RWPE2 (cell line): Measurements from ENCODE around the gene DENND2C.

Experiments
- ATAC-seq: fragments of 200-7000 bp; cut with Tn5 transposase; 3 replicates; pipeline ENCODE4 v1.9.1; 2021; ENCODE audit warnings: low read depth
- DNase-seq: peaks from one replicate; pipeline ENCODE4 v3.0.0-alpha.2; 2020; ENCODE audit warnings: low spot score
- H3K27ac ChIP-seq: fragments of 450-650 bp; 2 replicates; pipeline ENCODE4 v1.5.1; 2017; ENCODE audit warnings: mild to moderate bottlenecking; ENCODE audit not compliant: poor library complexity, severe bottlenecking
- H3K27me3 ChIP-seq: fragments of 250-450 bp; sonication (Bioruptor Pico); 2 replicates; pipeline ENCODE4 v1.5.1; 2021; ENCODE audit warnings: mild to moderate bottlenecking, moderate library complexity; ENCODE audit not compliant: insufficient read depth, poor library complexity, severe bottlenecking
- H3K36me3 ChIP-seq: fragments of 250-450 bp; sonication (Bioruptor Pico); 2 replicates; pipeline ENCODE4 v1.5.1; 2020; ENCODE audit warnings: low read depth, mild to moderate bottlenecking, moderate library complexity
- H3K4me1 ChIP-seq: fragments of 250-450 bp; sonication (Bioruptor Pico); 2 replicates; pipeline ENCODE4 v1.5.1; 2021; ENCODE audit warnings: mild to moderate bottlenecking, moderate library complexity; ENCODE audit not compliant: insufficient read depth, poor library complexity, severe bottlenecking
- H3K4me3 ChIP-seq: fragments of 250-450 bp; sonication (Bioruptor Pico); 2 replicates; pipeline ENCODE4 v1.5.1; 2021; ENCODE audit warnings: mild to moderate bottlenecking, moderate library complexity; ENCODE audit not compliant: severe bottlenecking
- H3K9me3 ChIP-seq: fragments of 250-450 bp; sonication (Bioruptor Pico); 2 replicates; pipeline ENCODE4 v1.5.1; 2021; ENCODE audit warnings: mild to moderate bottlenecking, moderate library complexity; ENCODE audit not compliant: severe bottlenecking
- CTCF ChIP-seq: fragments of 450-650 bp; IDR thresholded peaks from one replicate; pipeline ENCODE4 v1.5.1; 2017; ENCODE audit warnings: mild to moderate bottlenecking, moderate library complexity; ENCODE audit not compliant: poor library complexity, severe bottlenecking

Gene DENND2C

DNA sequence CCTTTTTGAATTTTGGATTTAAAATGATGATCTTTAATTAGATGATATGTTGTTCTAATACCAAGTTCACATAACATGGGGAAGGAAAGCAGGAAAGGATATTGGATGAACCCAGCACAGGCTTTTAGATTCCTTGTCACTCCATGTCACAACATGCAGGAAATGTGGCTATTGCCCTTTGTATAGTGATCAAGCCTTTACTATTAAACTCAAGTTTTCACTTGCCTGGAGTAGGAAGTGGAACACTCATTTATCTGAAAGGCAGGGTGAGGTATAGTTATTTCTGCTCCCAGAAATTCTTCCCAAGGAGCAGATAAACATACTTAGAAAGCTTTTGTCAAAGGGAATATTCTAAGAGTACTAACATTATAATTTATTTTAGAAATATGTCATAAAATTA is 51.2 kb downstream of the DENND2C start:
- Histone ChIP-seq H3K4me1 (peaks cover 19% of the 10 kb centered on the region), H3K4me3 (no peak overlapping the region), H3K27ac (peak overlapping the region; percentile 51), H3K27me3 (no peaks in the 10 kb centered on the region), H3K9me3 (no peaks in the 10 kb centered on the region), H3K36me3 (peaks cover 8% of the 10 kb centered on the region)
- no peak for TF ChIP-seq CTCF
- ATAC-seq = peak; percentile 73; the same call in 2 of the 3 replicates
- DNase-seq = no peak

- Histone ChIP-seq H3K9me3 (no peaks in the 10 kb centered on the region), H3K36me3 (peaks cover 13% of the 10 kb centered on the region), H3K27ac (peak overlapping the region; percentile 84), H3K27me3 (no peaks in the 10 kb centered on the region), H3K4me3 (peak overlapping the region; percentile 14), H3K4me1 (peaks cover 18% of the 10 kb centered on the region)
- TF ChIP-seq CTCF = no peak
- ATAC-seq = peak; percentile 97
- peak; percentile 63 for DNase-seq
Observed at GRCh38 chr1:114610546-114611245, 59.2 kb downstream of the DENND2C start.

GRCh38 chr1:114609826-114610225 is 60.0 kb downstream of the DENND2C start:
- peaks cover 18% of the 10 kb centered on the region for H3K4me1 ChIP-seq
- H3K4me3 ChIP-seq = no peak overlapping the region
- no peak for DNase-seq
- no peaks in the 10 kb centered on the region for H3K27me3 ChIP-seq
- no peaks in the 10 kb centered on the region for H3K9me3 ChIP-seq
- no peak for ATAC-seq
- TF ChIP-seq CTCF = no peak
- peak overlapping the region; percentile 84 for H3K27ac ChIP-seq
- peaks cover 13% of the 10 kb centered on the region for H3K36me3 ChIP-seq

DNA sequence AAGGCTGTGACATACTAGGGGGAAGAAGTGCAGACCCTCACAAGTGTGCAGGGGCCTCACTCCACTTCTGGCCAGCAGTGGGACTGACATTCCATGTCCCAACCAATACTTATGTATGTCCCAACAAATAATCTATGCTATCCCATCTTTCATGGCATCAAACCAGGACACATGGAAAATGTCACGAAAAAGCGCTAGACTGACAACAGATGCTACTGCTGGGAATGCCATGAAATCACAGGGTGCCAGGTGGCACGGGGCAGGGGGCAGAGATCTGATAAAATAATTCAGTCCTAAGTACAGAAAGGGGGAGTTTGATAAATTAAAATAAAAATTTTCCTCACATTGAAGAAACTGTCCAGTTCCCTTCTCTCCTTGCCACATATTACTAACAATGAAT is 60.8 kb downstream of the DENND2C start:
- Histone ChIP-seq H3K36me3 (peaks cover 13% of the 10 kb centered on the region), H3K9me3 (no peaks in the 10 kb centered on the region), H3K4me1 (peaks cover 18% of the 10 kb centered on the region), H3K27me3 (no peaks in the 10 kb centered on the region), H3K27ac (no peak overlapping the region), H3K4me3 (no peak overlapping the region)
- TF ChIP-seq CTCF = no peak
- no peak for ATAC-seq
- no peak for DNase-seq

DNA sequence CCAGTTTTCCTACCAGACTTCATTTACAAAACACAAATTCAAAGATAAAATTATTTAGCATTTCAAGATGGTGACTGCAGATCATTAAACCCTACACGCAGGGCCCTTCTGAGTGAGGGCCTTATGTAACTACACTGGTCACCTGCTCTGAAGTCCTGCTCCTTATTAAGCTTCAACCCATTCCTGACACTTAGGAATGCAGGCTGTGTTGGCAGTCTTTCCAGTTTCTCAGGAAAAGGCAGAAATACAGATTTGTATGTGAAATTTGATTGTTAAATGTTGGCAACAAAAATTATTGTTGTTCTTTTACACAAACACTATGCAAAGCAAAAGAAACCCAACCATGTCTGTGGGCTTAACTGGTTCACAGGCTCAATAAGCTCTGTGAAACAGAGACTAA is 62.6 kb downstream of the DENND2C start:
- no peak for TF ChIP-seq CTCF
- ATAC-seq = no peak
- H3K9me3 ChIP-seq = no peaks in the 10 kb centered on the region
- no peak for DNase-seq
- no peaks in the 10 kb centered on the region for H3K27me3 ChIP-seq
- H3K4me3 ChIP-seq = no peak overlapping the region
- peaks cover 18% of the 10 kb centered on the region for H3K4me1 ChIP-seq
- H3K27ac ChIP-seq = no peak overlapping the region
- H3K36me3 ChIP-seq = peaks cover 14% of the 10 kb centered on the region
